GM18858 (cell line): ENCODE data around the gene ANKS3.
"Not testable (repeated sequence)": the region's sequence is repeated elsewhere in the genome, so short reads cannot be mapped to it uniquely, and the experiment has no call there.

ENCODE experiments used
- ATAC-seq: cut with Tn5 transposase; IDR thresholded peaks from one replicate; pipeline ENCODE4 v1.9.1; 2021; ENCODE audit not compliant: unreplicated experiment

The ANKS3 gene

GRCh38 chr16:4654011-4654963, 79.8 kb downstream of the ANKS3 start:
- no peak for ATAC-seq

- no peak for ATAC-seq
Observed at GRCh38 chr16:4652561-4652960, 81.5 kb downstream of the ANKS3 start.

- no peak for ATAC-seq
Observed at GRCh38 chr16:4651827-4652226, 82.2 kb downstream of the ANKS3 start.

- ATAC-seq = not testable (repeated sequence)
Observed at GRCh38 chr16:4650443-4651074, 83.5 kb downstream of the ANKS3 start.

GRCh38 chr16:4649744-4650442, 84.2 kb downstream of the ANKS3 start:
- no peak for ATAC-seq

GRCh38 chr16:4648917-4649316, 85.2 kb downstream of the ANKS3 start:
- no peak for ATAC-seq

- no peak for ATAC-seq
Observed at GRCh38 chr16:4647644-4647980, 86.5 kb downstream of the ANKS3 start.

GRCh38 chr16:4646773-4647643, 87.1 kb downstream of the ANKS3 start:
- ATAC-seq = no peak
